ENCODE measurements around the gene MAP3K14.

MAP3K14 gene

GRCh38 chr17:45307290-45308015 is 9.4 kb downstream of the MAP3K14 start:
- TF ChIP-seq EZH2phosphoT487 (IDR thresholded peaks at IDR 0.05; ENCODE audit: borderline replicate concordance): no peak
- no peaks in the 10 kb centered on the region for H4K20me1 ChIP-seq (ENCODE audit: insufficient read depth, low read length, poor library complexity, severe bottlenecking)
- H3K79me2 ChIP-seq (ENCODE audit: insufficient read depth, low read length): peaks cover 33% of the 10 kb centered on the region; the same call in 1 of the 2 replicates
- no peak overlapping the region for H2AFZ ChIP-seq (ENCODE audit: low read length)
- H3K4me1 ChIP-seq (ENCODE audit: insufficient read depth, low read length, poor library complexity, severe bottlenecking): peaks cover 8% of the 10 kb centered on the region
- no peak overlapping the region for H3K4me2 ChIP-seq (ENCODE audit: low read depth, low read length, poor library complexity, severe bottlenecking)
- no peaks in the 10 kb centered on the region for H3F3A ChIP-seq (ENCODE audit: low read depth)
- H3K36me3 ChIP-seq (ENCODE audit: insufficient read depth, low read length): no peaks in the 10 kb centered on the region
- no peaks in the 10 kb centered on the region for H3K9me2 ChIP-seq (replicated peaks; ENCODE audit: low read depth, low read length)
- no peak overlapping the region for H3K9ac ChIP-seq (ENCODE audit: low read depth, low read length, poor library complexity, severe bottlenecking)
- H3K27me3 ChIP-seq (ENCODE audit: insufficient read depth, low read length, poor library complexity, severe bottlenecking): no peaks in the 10 kb centered on the region
- H3K9me3 ChIP-seq (ENCODE audit: insufficient read depth, low read depth, low read length): no peaks in the 10 kb centered on the region
- no peak overlapping the region for H3K4me3 ChIP-seq (ENCODE audit: low read length, poor library complexity, severe bottlenecking)

DNA sequence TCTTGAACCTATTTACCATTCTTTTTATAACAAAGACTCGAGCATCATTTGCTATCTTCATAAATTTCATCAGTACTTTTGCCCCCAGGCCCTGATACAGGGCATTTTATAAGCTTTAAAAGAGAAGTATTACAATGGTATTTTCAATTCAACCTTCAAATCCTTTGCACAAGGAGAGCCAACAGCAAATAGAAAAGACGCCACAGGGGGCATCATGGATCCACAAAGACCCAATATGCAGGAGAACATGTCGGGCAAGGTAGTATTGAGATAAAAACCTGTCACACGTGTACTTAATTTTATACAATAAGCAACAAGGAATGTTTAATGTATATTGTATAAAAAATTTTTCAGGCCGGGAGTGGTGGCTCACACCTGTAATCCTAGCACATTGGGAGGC is 10.2 kb downstream of the MAP3K14 start:
- Histone ChIP-seq H3K27me3 (ENCODE audit: insufficient read depth, low read length, poor library complexity, severe bottlenecking) (no peaks in the 10 kb centered on the region), H3K9me3 (ENCODE audit: insufficient read depth, low read depth, low read length) (no peaks in the 10 kb centered on the region), H3K9me2 (replicated peaks; ENCODE audit: low read depth, low read length) (no peaks in the 10 kb centered on the region), H3K79me2 (ENCODE audit: insufficient read depth, low read length) (peaks cover 30% of the 10 kb centered on the region; the same call in 1 of the 2 replicates), H4K20me1 (ENCODE audit: insufficient read depth, low read length, poor library complexity, severe bottlenecking) (no peaks in the 10 kb centered on the region), H2AFZ (ENCODE audit: low read length) (no peak overlapping the region), H3K4me2 (ENCODE audit: low read depth, low read length, poor library complexity, severe bottlenecking) (no peak overlapping the region), H3K4me1 (ENCODE audit: insufficient read depth, low read length, poor library complexity, severe bottlenecking) (peaks cover 4% of the 10 kb centered on the region), H3K4me3 (ENCODE audit: low read length, poor library complexity, severe bottlenecking) (no peak overlapping the region), H3F3A (ENCODE audit: low read depth) (no peaks in the 10 kb centered on the region), H3K36me3 (ENCODE audit: insufficient read depth, low read length) (no peaks in the 10 kb centered on the region), H3K9ac (ENCODE audit: low read depth, low read length, poor library complexity, severe bottlenecking) (no peak overlapping the region)
- peak; percentile 53 for TF ChIP-seq CTCF (conservative IDR thresholded peaks at IDR 0.05; ENCODE audit: low read length)
- TF ChIP-seq EZH2phosphoT487 (IDR thresholded peaks at IDR 0.05; ENCODE audit: borderline replicate concordance): no peak

GRCh38 chr17:45306094-45306493 is 10.7 kb downstream of the MAP3K14 start:
- no peaks in the 10 kb centered on the region for H3K9me2 ChIP-seq (replicated peaks; ENCODE audit: low read depth, low read length)
- H3K36me3 ChIP-seq (ENCODE audit: insufficient read depth, low read length): no peaks in the 10 kb centered on the region
- H3K27me3 ChIP-seq (ENCODE audit: insufficient read depth, low read length, poor library complexity, severe bottlenecking): no peaks in the 10 kb centered on the region
- no peak for TF ChIP-seq EZH2phosphoT487 (IDR thresholded peaks at IDR 0.05; ENCODE audit: borderline replicate concordance)
- TF ChIP-seq CTCF (conservative IDR thresholded peaks at IDR 0.05; ENCODE audit: low read length): no peak
- peaks cover 4% of the 10 kb centered on the region for H3K4me1 ChIP-seq (ENCODE audit: insufficient read depth, low read length, poor library complexity, severe bottlenecking)
- no peaks in the 10 kb centered on the region for H3F3A ChIP-seq (ENCODE audit: low read depth)
- H3K9ac ChIP-seq (ENCODE audit: low read depth, low read length, poor library complexity, severe bottlenecking): no peak overlapping the region
- no peaks in the 10 kb centered on the region for H3K9me3 ChIP-seq (ENCODE audit: insufficient read depth, low read depth, low read length)
- no peak overlapping the region for H3K4me2 ChIP-seq (ENCODE audit: low read depth, low read length, poor library complexity, severe bottlenecking)
- H3K79me2 ChIP-seq (ENCODE audit: insufficient read depth, low read length): peaks cover 26% of the 10 kb centered on the region; the same call in 1 of the 2 replicates
- no peaks in the 10 kb centered on the region for H4K20me1 ChIP-seq (ENCODE audit: insufficient read depth, low read length, poor library complexity, severe bottlenecking)
- H3K4me3 ChIP-seq (ENCODE audit: low read length, poor library complexity, severe bottlenecking): no peak overlapping the region
- H2AFZ ChIP-seq (ENCODE audit: low read length): no peak overlapping the region
